Measurements from ENCODE around the gene CS. TPM values are rescaled to one million over a fixed set of nuclear protein-coding genes. Genes with fewer than 3 reads are reported as not detected.
"Not testable (repeated sequence)": the region's sequence is repeated elsewhere in the genome, so short reads cannot be mapped to it uniquely, and the experiment has no call there.

Gene CS
- total and polyA plus RNA-seq, 2 donors (not counting 1 experiment from before 2014, with no cell fraction given) = 117 to 170 TPM

DNA sequence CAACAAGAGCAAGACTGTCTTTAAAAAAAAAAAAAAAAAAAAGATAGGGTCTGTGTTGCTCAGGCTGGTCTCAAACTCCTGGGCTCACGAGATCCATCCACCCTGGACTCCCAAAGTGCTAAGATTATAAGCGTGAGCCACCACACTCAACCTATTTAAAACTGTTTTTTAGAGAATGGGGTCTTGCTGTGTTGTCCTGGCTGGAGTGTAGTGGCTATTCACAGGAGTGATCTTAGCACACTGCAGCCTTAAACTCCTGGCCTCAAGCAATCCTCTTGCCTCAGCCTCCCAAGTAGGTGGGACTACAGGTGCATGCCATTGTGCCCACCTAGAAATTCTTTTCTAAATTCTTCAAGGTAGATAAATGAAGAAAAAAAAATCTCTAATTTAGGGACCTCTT is 25.8 kb downstream of the CS start:
- H3K27me3 ChIP-seq (ENCODE audit: control insufficient read depth, insufficient read depth, low read length) = no peaks in the 10 kb centered on the region
- H3K4me3 ChIP-seq (replicated peaks in 1 of 4; ENCODE audit: control extremely low read depth in 1 of 4, insufficient read depth in 1 of 4, low read depth in 3 of 4, low read length in 4 of 4) = no peak overlapping the region
- H3K9ac ChIP-seq (ENCODE audit: insufficient read depth, low read length) = no peak overlapping the region
- peaks cover 19% of the 10 kb centered on the region for H3K36me3 ChIP-seq (ENCODE audit: control insufficient read depth, insufficient read depth, low read length)
- no peaks in the 10 kb centered on the region for H4K20me1 ChIP-seq (ENCODE audit: control insufficient read depth, extremely low read depth, insufficient read depth, low read length)
- no peak overlapping the region for H3K27ac ChIP-seq (ENCODE audit: insufficient read depth, low read length)
- DNase-seq (ENCODE audit: low read depth in 2 of 2) = no peak
- no peaks in the 10 kb centered on the region for H3K9me3 ChIP-seq (ENCODE audit: control insufficient read depth, insufficient read depth, low read depth, low read length)
- TF ChIP-seq, protein P1, sequence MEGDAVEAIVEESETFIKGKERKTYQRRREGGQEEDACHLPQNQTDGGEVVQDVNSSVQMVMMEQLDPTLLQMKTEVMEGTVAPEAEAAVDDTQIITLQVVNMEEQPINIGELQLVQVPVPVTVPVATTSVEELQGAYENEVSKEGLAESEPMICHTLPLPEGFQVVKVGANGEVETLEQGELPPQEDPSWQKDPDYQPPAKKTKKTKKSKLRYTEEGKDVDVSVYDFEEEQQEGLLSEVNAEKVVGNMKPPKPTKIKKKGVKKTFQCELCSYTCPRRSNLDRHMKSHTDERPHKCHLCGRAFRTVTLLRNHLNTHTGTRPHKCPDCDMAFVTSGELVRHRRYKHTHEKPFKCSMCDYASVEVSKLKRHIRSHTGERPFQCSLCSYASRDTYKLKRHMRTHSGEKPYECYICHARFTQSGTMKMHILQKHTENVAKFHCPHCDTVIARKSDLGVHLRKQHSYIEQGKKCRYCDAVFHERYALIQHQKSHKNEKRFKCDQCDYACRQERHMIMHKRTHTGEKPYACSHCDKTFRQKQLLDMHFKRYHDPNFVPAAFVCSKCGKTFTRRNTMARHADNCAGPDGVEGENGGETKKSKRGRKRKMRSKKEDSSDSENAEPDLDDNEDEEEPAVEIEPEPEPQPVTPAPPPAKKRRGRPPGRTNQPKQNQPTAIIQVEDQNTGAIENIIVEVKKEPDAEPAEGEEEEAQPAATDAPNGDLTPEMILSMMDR (conservative IDR thresholded peaks at IDR 0.05 in 1 of 2, IDR thresholded peaks at IDR 0.05 in 1 of 2; ENCODE audit: low read depth in 1 of 2, low read length in 2 of 2) = no peak
- TF ChIP-seq EZH2 (IDR thresholded peaks at IDR 0.05; ENCODE audit: low read length, missing control alignments) = no peak
- H3K79me2 ChIP-seq (ENCODE audit: control insufficient read depth, insufficient read depth, low read length) = no peaks in the 10 kb centered on the region
- H2AFZ ChIP-seq (ENCODE audit: low read length) = no peak overlapping the region
- H3K4me2 ChIP-seq (ENCODE audit: extremely low read depth, insufficient read depth, low read length) = no peak overlapping the region
- no peaks in the 10 kb centered on the region for H3K4me1 ChIP-seq (ENCODE audit: control insufficient read depth, extremely low read depth, insufficient read depth, low read length)

DNA sequence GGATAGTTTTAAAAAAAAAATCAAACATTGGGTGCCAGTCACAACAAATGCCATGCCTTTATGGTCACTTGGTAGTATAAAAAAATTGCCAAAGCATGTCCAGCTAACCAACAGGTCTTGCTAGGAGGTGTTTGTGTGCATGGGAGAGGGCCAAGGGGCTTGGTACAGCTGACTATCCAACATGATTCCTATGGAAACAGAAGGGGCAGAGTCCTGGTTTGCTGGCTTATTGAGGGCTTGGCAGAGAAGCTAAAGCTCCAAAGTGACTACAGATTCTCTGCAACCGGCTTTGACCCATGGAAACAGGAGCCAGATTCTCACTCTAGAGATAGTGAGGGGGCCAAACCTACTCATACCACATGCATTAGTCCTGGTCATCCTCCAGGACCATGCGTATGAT is 27.7 kb downstream of the CS start:
- not testable (repeated sequence) for H3K9me3 ChIP-seq (ENCODE audit: control insufficient read depth, insufficient read depth, low read depth, low read length); H3K79me2 ChIP-seq (ENCODE audit: control insufficient read depth, insufficient read depth, low read length); H3K27ac ChIP-seq (ENCODE audit: insufficient read depth, low read length); H2AFZ ChIP-seq (ENCODE audit: low read length); H3K27me3 ChIP-seq (ENCODE audit: control insufficient read depth, insufficient read depth, low read length); H3K4me2 ChIP-seq (ENCODE audit: extremely low read depth, insufficient read depth, low read length); H3K9ac ChIP-seq (ENCODE audit: insufficient read depth, low read length); H3K4me1 ChIP-seq (ENCODE audit: control insufficient read depth, extremely low read depth, insufficient read depth, low read length); H3K4me3 ChIP-seq (replicated peaks in 1 of 4; ENCODE audit: control extremely low read depth in 1 of 4, insufficient read depth in 1 of 4, low read depth in 3 of 4, low read length in 4 of 4); DNase-seq (ENCODE audit: low read depth in 2 of 2); H4K20me1 ChIP-seq (ENCODE audit: control insufficient read depth, extremely low read depth, insufficient read depth, low read length)
- H3K36me3 ChIP-seq (ENCODE audit: control insufficient read depth, insufficient read depth, low read length) = peaks cover 19% of the 10 kb centered on the region

DNA sequence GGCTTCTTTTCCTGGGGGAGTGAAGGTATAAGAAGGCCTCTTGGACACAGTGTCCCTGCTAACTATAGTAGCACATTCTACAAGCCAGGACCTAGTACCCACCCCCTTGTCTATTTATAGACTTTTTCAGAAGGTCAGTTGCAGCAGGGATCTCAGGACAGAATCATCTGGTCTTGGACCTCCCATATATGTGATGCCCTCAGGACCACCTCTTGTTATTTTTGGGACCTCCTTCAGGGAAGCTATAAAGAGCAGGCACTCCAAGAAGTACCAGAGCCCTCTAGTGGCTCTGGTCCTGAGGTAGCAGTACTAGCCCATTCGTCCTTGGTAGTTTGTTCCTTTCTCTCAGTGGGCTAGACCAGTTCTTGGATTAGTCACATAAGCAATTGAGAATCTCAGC is 29.1 kb downstream of the CS start:
- Histone ChIP-seq H3K27ac (ENCODE audit: insufficient read depth, low read length) (no peak overlapping the region), H3K36me3 (ENCODE audit: control insufficient read depth, insufficient read depth, low read length) (peaks cover 19% of the 10 kb centered on the region), H4K20me1 (ENCODE audit: control insufficient read depth, extremely low read depth, insufficient read depth, low read length) (no peaks in the 10 kb centered on the region), H3K79me2 (ENCODE audit: control insufficient read depth, insufficient read depth, low read length) (no peaks in the 10 kb centered on the region), H2AFZ (ENCODE audit: low read length) (no peak overlapping the region), H3K4me2 (ENCODE audit: extremely low read depth, insufficient read depth, low read length) (no peak overlapping the region), H3K4me1 (ENCODE audit: control insufficient read depth, extremely low read depth, insufficient read depth, low read length) (peaks cover 3% of the 10 kb centered on the region), H3K4me3 (replicated peaks in 1 of 4; ENCODE audit: control extremely low read depth in 1 of 4, insufficient read depth in 1 of 4, low read depth in 3 of 4, low read length in 4 of 4) (no peak overlapping the region), H3K27me3 (ENCODE audit: control insufficient read depth, insufficient read depth, low read length) (no peaks in the 10 kb centered on the region), H3K9me3 (ENCODE audit: control insufficient read depth, insufficient read depth, low read depth, low read length) (no peaks in the 10 kb centered on the region), H3K9ac (ENCODE audit: insufficient read depth, low read length) (no peak overlapping the region)
- TF ChIP-seq EZH2 (IDR thresholded peaks at IDR 0.05; ENCODE audit: low read length, missing control alignments) = no peak
- TF ChIP-seq, protein P1 (conservative IDR thresholded peaks at IDR 0.05 in 1 of 2, IDR thresholded peaks at IDR 0.05 in 1 of 2; ENCODE audit: low read depth in 1 of 2, low read length in 2 of 2) = peak; percentile 49 to 61
- peak; percentile 16 to 31 for DNase-seq (ENCODE audit: low read depth in 2 of 2)
